Breast epithelium (tissue), 4 donors: ENCODE data around the gene TRIM46. TPM values are rescaled to one million over a fixed set of nuclear protein-coding genes. Genes with fewer than 3 reads are reported as not detected.

ENCODE experiments used
- DNase-seq, 2 donors: peaks; one replicate each; pipeline ENCODE4 v3.0.0-alpha.2; 2019; ENCODE audit warnings: low spot score in 2 of 2
- H3K27ac ChIP-seq, 2 donors: fragments of 200-600 bp; sonication (generic) in 1 of 2; one replicate each; pipeline ENCODE4 v1.5.1; 2016 to 2019; ENCODE audit warnings: mild to moderate bottlenecking in 1 of 2
- H3K27me3 ChIP-seq, 2 donors: fragments of 200-600 bp; sonication (generic) in 1 of 2; one replicate each; pipeline versions ENCODE4 v1.5.1 to v1.6.0; 2017 to 2019; ENCODE audit warnings: control low read depth in 1 of 2, mild to moderate bottlenecking in 1 of 2
- H3K36me3 ChIP-seq: fragments of 200-600 bp; one replicate; pipeline ENCODE4 v1.5.1; 2019
- H3K4me1 ChIP-seq, 2 donors: fragments of 200-600 bp; sonication (generic); one replicate each; pipeline ENCODE4 v1.5.1; 2016 to 2019; ENCODE audit warnings: control low read depth in 1 of 2
- H3K4me3 ChIP-seq, 3 donors: fragments of 200-600 bp; sonication (generic); 1 replicate in 2 of 3; 2 replicates in 1 of 3; pipeline ENCODE4 v1.5.1; 2016 to 2019; ENCODE audit warnings: mild to moderate bottlenecking in 3 of 3, moderate library complexity in 2 of 3
- H3K9me3 ChIP-seq, 2 donors: fragments of 200-600 bp; sonication (generic) in 1 of 2; one replicate each; pipeline ENCODE4 v1.5.1; 2016 to 2019; ENCODE audit warnings: control low read depth in 1 of 2
- CTCF ChIP-seq, 3 donors: fragments of 450-650 bp; IDR thresholded peaks; one replicate each; pipeline ENCODE4 v1.5.1; 2016 to 2017; ENCODE audit warnings: antibody characterized with exemption in 3 of 3, mild to moderate bottlenecking in 3 of 3, moderate library complexity in 3 of 3
- POLR2A ChIP-seq: fragments of 450-650 bp; IDR thresholded peaks from one replicate; pipeline ENCODE4 v1.6.1; 2016; ENCODE audit warnings: antibody characterized with exemption, mild to moderate bottlenecking, moderate library complexity
- POLR2AphosphoS5 ChIP-seq, 3 donors: sonication (generic); formaldehyde crosslinking; IDR thresholded peaks; one replicate each; pipeline ENCODE4 v1.6.1; 2017; ENCODE audit warnings: antibody characterized with exemption in 3 of 3
- intact Hi-C: fragments of 100-400 bp; cut with DNase I; formaldehyde crosslinking; loops from one replicate; pipeline ENCODE4 v1.15.1; 2023; ENCODE audit warnings: low total_unique reads
- total RNA-seq, 3 donors: library from RNA; depleted of rRNA; stranded (reverse); fragments of >200 nt; gene quantifications; one replicate each; pipeline ENCODE4 v1.1.0, GENCODE V29; 2016

TRIM46 gene
- total RNA-seq, 3 donors from 2014 or later: 0.98 to 1.5 TPM; not detected in 1

GRCh38 chr1:155197901-155198546 is 24.4 kb downstream of the TRIM46 start:
- Histone ChIP-seq H3K9me3 (no peaks in the 10 kb centered on the region), H3K27ac (no peak overlapping the region), H3K27me3 (no peaks in the 10 kb centered on the region), H3K4me3 (no peak overlapping the region), H3K4me1 (no peaks in the 10 kb centered on the region), H3K36me3 (no peaks in the 10 kb centered on the region)
- intact Hi-C loops: no loop called here
- TF ChIP-seq POLR2A (no peak), CTCF (IDR thresholded peaks at IDR 0.05) (no peak), POLR2AphosphoS5 (IDR thresholded peaks at IDR 0.05) (no peak)
- no peak for DNase-seq

- DNase-seq: no peak
- intact Hi-C loops: no loop called here
- no peaks in the 10 kb centered on the region for H3K4me1 ChIP-seq
- TF ChIP-seq POLR2AphosphoS5 (IDR thresholded peaks at IDR 0.05): no peak
- no peak for TF ChIP-seq POLR2A
- no peak for TF ChIP-seq CTCF (IDR thresholded peaks at IDR 0.05)
- no peak overlapping the region for H3K4me3 ChIP-seq
- H3K27me3 ChIP-seq: no peaks in the 10 kb centered on the region
- no peaks in the 10 kb centered on the region for H3K9me3 ChIP-seq
- H3K36me3 ChIP-seq: no peaks in the 10 kb centered on the region
- no peak overlapping the region for H3K27ac ChIP-seq
Observed at GRCh38 chr1:155198547-155198906, 24.9 kb downstream of the TRIM46 start.

- TF ChIP-seq POLR2A: no peak
- no peak for TF ChIP-seq POLR2AphosphoS5 (IDR thresholded peaks at IDR 0.05)
- TF ChIP-seq CTCF (IDR thresholded peaks at IDR 0.05): no peak
- Histone ChIP-seq H3K27ac (no peak overlapping the region), H3K36me3 (no peaks in the 10 kb centered on the region), H3K27me3 (no peaks in the 10 kb centered on the region), H3K9me3 (no peaks in the 10 kb centered on the region), H3K4me1 (no peaks in the 10 kb centered on the region), H3K4me3 (no peak overlapping the region)
- intact Hi-C loops: no loop called here
- DNase-seq: no peak
Observed at GRCh38 chr1:155199792-155200191, 26.1 kb downstream of the TRIM46 start.

- no peaks in the 10 kb centered on the region for H3K4me1 ChIP-seq
- intact Hi-C loops: no loop called here
- H3K27me3 ChIP-seq: no peaks in the 10 kb centered on the region
- TF ChIP-seq POLR2AphosphoS5 (IDR thresholded peaks at IDR 0.05): no peak
- TF ChIP-seq CTCF (IDR thresholded peaks at IDR 0.05): no peak
- no peak for TF ChIP-seq POLR2A
- no peaks in the 10 kb centered on the region for H3K9me3 ChIP-seq
- no peak overlapping the region for H3K4me3 ChIP-seq
- H3K36me3 ChIP-seq: no peaks in the 10 kb centered on the region
- H3K27ac ChIP-seq: no peak overlapping the region
- DNase-seq: no peak
Observed at GRCh38 chr1:155200920-155201319, 27.3 kb downstream of the TRIM46 start.

- no peak for TF ChIP-seq CTCF (IDR thresholded peaks at IDR 0.05)
- no peak for TF ChIP-seq POLR2A
- no peak for TF ChIP-seq POLR2AphosphoS5 (IDR thresholded peaks at IDR 0.05)
- H3K27me3 ChIP-seq: no peaks in the 10 kb centered on the region
- H3K9me3 ChIP-seq: no peaks in the 10 kb centered on the region
- no peak overlapping the region for H3K27ac ChIP-seq
- peaks cover 3% of the 10 kb centered on the region in 2 donors for H3K4me1 ChIP-seq
- no peaks in the 10 kb centered on the region for H3K36me3 ChIP-seq
- no peak for DNase-seq
- intact Hi-C loops: no loop called here
- no peak overlapping the region for H3K4me3 ChIP-seq
Observed at GRCh38 chr1:155202198-155202597, 28.5 kb downstream of the TRIM46 start.
